Measurements from ENCODE around the gene SERPINA12. TPM values are rescaled to one million over a fixed set of nuclear protein-coding genes. Genes with fewer than 3 reads are reported as not detected.

The SERPINA12 gene
- total and polyA plus RNA-seq, 8 donors, result not detected

DNA sequence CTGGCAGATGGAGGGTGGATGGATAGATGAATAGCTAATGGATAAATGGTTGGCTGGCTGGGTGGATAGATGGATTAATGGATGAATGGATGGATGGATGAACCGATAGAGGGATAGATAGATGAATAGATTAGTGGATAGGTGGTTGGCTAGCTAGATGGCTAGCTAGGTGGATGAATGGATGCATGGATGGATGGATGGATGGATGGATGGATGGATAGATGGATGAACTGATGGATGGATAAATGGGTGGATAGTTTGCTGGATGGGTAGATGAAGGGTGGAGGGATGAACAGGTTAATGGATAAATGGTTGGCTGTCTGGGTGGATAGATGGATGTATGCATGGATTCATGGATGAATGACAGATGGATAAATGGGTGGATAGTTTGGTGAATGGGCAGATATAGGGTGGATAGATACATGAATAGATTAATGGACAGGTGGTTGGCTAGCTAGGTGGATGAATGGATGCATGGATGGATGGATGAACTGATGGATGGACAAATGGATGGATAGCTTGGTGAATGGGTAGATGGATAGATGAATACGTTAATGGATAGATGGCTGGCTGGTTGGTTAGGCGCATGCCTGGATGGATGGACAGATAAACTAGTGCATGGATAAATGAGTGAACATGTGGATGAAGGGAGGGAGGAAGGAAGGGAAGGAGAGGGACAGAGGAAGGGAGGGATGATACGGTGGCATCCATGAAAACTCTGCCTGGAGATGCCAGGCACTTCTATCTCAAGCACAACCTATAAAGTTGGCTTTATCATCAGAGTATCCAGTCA, 41.3 kb downstream of the SERPINA12 start:
- no peaks in the 10 kb centered on the region for H3K36me3 ChIP-seq
- no peak overlapping the region for H3K4me3 ChIP-seq
- intact Hi-C loops (cut with DNase I), result no loop called here
- no peak overlapping the region for H3K27ac ChIP-seq
- TF ChIP-seq, protein P1, sequence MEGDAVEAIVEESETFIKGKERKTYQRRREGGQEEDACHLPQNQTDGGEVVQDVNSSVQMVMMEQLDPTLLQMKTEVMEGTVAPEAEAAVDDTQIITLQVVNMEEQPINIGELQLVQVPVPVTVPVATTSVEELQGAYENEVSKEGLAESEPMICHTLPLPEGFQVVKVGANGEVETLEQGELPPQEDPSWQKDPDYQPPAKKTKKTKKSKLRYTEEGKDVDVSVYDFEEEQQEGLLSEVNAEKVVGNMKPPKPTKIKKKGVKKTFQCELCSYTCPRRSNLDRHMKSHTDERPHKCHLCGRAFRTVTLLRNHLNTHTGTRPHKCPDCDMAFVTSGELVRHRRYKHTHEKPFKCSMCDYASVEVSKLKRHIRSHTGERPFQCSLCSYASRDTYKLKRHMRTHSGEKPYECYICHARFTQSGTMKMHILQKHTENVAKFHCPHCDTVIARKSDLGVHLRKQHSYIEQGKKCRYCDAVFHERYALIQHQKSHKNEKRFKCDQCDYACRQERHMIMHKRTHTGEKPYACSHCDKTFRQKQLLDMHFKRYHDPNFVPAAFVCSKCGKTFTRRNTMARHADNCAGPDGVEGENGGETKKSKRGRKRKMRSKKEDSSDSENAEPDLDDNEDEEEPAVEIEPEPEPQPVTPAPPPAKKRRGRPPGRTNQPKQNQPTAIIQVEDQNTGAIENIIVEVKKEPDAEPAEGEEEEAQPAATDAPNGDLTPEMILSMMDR (IDR thresholded peaks at IDR 0.05), result no peak
- no peaks in the 10 kb centered on the region for H3K4me1 ChIP-seq
- DNase-seq, result no peak
- no peak for ATAC-seq
- peaks cover 0 to 20% of the 10 kb centered on the region in 2 donors for H3K9me3 ChIP-seq
- peaks cover 0 to 2% of the 10 kb centered on the region in 2 donors for H3K27me3 ChIP-seq

DNA sequence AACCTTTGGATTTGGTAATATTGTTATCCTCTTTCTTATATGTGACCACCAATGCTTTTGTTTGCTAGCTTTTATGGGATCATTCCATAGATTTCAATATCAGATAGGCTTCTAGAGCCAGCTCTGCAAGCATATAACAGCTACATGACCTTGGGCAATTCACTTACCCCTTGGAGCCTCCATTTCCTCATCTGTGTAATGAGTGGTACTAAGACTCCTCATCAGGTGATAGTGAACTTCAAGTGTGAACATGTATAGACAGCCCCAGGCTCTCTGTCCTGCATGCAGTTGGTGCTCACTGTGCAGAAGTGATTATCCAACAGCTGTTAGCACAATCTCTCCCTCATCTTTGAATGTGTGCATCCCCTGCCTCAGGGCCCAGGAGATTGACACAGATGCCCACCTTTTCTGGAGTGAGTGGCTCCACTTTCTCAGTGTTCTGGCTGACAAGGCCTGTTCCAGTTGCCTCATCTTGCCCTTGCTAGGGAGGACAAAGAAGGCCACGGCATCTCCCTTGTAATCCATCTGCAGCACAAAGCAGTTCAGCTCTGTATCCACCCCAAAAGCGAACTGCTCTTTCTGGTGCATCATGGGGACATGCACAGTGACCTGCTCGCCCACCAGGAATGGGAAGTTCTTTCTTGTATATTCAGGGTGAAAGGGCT, 42.4 kb downstream of the SERPINA12 start:
- intact Hi-C loops (cut with DNase I), result no loop called here

DNA sequence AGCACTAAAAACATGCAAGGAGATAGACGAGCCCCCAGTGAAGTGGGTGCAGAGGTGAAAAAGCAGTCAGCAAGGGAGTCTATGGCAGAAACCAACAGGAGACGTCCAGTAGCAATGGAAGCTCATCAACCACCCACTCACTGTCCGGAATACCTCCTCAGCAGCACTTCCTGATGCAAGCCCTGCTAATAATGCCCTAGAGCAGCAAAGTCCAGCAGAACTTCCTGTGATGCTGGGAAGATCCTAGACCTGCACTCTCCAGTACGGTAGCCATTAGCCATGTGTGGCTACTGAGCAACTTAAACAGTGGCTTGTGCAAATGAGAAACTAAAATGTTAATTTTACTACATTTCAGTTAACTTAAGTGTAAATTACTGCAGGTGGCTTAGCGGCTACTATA, 44.2 kb downstream of the SERPINA12 start:
- DNase-seq (no peak), ATAC-seq (no peak)
- no peaks in the 10 kb centered on the region for H3K36me3 ChIP-seq
- peaks cover 0 to 20% of the 10 kb centered on the region in 2 donors for H3K9me3 ChIP-seq
- TF ChIP-seq, protein P1 (IDR thresholded peaks at IDR 0.05), result no peak
- H3K27me3 ChIP-seq, result no peaks in the 10 kb centered on the region
- intact Hi-C loops (cut with DNase I), result no loop called here
- H3K4me1 ChIP-seq, result no peaks in the 10 kb centered on the region
- no peak overlapping the region for H3K27ac ChIP-seq
- no peak overlapping the region for H3K4me3 ChIP-seq

More for the DNA sequence above, 42.4 kb downstream of the SERPINA12 start:
- Histone ChIP-seq H3K36me3 (no peaks in the 10 kb centered on the region), H3K9me3 (peaks cover 0 to 20% of the 10 kb centered on the region in 2 donors), H3K27me3 (no peaks in the 10 kb centered on the region), H3K27ac (no peak overlapping the region), H3K4me3 (no peak overlapping the region), H3K4me1 (no peaks in the 10 kb centered on the region)
- no peak for DNase-seq
- no peak for ATAC-seq
- TF ChIP-seq, protein P1 (IDR thresholded peaks at IDR 0.05), result no peak

DNA sequence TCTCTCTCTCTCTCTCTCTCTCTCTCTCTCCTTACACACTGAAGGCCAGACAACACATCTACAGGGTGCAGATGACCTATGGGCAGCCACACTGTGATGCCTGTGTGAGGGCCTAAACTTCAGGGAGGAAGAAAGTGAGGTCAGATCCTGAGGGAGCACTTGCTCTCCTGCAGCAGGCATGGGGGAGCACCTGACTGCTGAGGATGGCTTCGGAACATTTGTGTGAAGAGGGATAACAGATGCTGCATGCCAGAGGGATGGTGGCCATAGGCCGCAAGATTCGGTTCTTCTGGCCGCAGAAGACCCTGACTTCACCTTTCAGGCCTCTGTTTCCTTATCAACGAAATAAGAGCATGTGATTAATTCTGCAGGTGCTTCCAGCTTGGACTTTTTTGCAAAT, 45.0 kb downstream of the SERPINA12 start:
- Histone ChIP-seq H3K4me1 (no peaks in the 10 kb centered on the region), H3K9me3 (peaks cover 0 to 20% of the 10 kb centered on the region in 2 donors), H3K36me3 (no peaks in the 10 kb centered on the region), H3K27ac (no peak overlapping the region), H3K27me3 (no peaks in the 10 kb centered on the region), H3K4me3 (no peak overlapping the region)
- no peak for ATAC-seq
- DNase-seq, result no peak
- intact Hi-C loops (cut with DNase I), result no loop called here
- TF ChIP-seq, protein P1 (IDR thresholded peaks at IDR 0.05), result no peak

Measured in left lung (tissue), 10 donors.